ENCODE results near the gene CACNA1I. TPM values are rescaled to one million over a fixed set of nuclear protein-coding genes. Genes with fewer than 3 reads are reported as not detected.
A peak's percentile ranks its signal among the peaks of the same experiment; 100 is the strongest.

CACNA1I gene
- total and polyA plus RNA-seq, 2 donors from 2014 or later = 0.63 TPM; not detected in 1

- no peaks in the 10 kb centered on the region for H3K9me3 ChIP-seq (ENCODE audit: control insufficient read depth in 2 of 3, insufficient read depth in 1 of 3, low read length in 3 of 3)
- FAIRE-seq = no peak
- intact Hi-C loops (cut with DNase I) = no loop called here
- H3K4me1 ChIP-seq (ENCODE audit: control insufficient read depth in 2 of 3, insufficient read depth in 2 of 3, low read depth in 1 of 3, low read length in 3 of 3) = no peaks in the 10 kb centered on the region
- H3K9ac ChIP-seq (ENCODE audit: low read length in 3 of 3) = no peak overlapping the region
- no peak for TF ChIP-seq CTCF (IDR thresholded peaks at IDR 0.05; ENCODE audit: borderline replicate concordance, extremely low read depth, insufficient read depth)
- H3K4me3 ChIP-seq (ENCODE audit: low read length in 3 of 3) = no peak overlapping the region
- peaks cover 6% of the 10 kb centered on the region for H3K27me3 ChIP-seq (ENCODE audit: control insufficient read depth, insufficient read depth, low read length)
- H3K27ac ChIP-seq (ENCODE audit: low read depth in 2 of 2, low read length in 2 of 2) = no peak overlapping the region
- no peak for DNase-seq
- no peaks in the 10 kb centered on the region for H3K36me3 ChIP-seq (ENCODE audit: control insufficient read depth in 2 of 3, insufficient read depth in 3 of 3, low read length in 3 of 3)
These were observed 17.1 kb upstream of the CACNA1I start for GRCh38 chr22:39553429-39553828.

- Histone ChIP-seq H3K4me1 (ENCODE audit: control insufficient read depth in 2 of 3, insufficient read depth in 2 of 3, low read depth in 1 of 3, low read length in 3 of 3) (no peaks in the 10 kb centered on the region), H3K9me3 (ENCODE audit: control insufficient read depth in 2 of 3, insufficient read depth in 1 of 3, low read length in 3 of 3) (no peaks in the 10 kb centered on the region), H3K36me3 (ENCODE audit: control insufficient read depth in 2 of 3, insufficient read depth in 3 of 3, low read length in 3 of 3) (no peaks in the 10 kb centered on the region), H3K27ac (ENCODE audit: low read depth in 2 of 2, low read length in 2 of 2) (no peak overlapping the region), H3K9ac (ENCODE audit: low read length in 3 of 3) (no peak overlapping the region), H3K4me3 (ENCODE audit: low read length in 3 of 3) (no peak overlapping the region), H3K27me3 (ENCODE audit: control insufficient read depth, insufficient read depth, low read length) (peaks cover 6% of the 10 kb centered on the region)
- no peak for FAIRE-seq
- TF ChIP-seq CTCF (IDR thresholded peaks at IDR 0.05; ENCODE audit: borderline replicate concordance, extremely low read depth, insufficient read depth) = no peak
- intact Hi-C loops (cut with DNase I) = no loop called here
- DNase-seq = no peak
These were observed 16.4 kb upstream of the CACNA1I start for GRCh38 chr22:39554151-39554550.

GRCh38 chr22:39556970-39557841, 13.3 kb upstream of the CACNA1I start:
- no peak for TF ChIP-seq CTCF (IDR thresholded peaks at IDR 0.05; ENCODE audit: borderline replicate concordance, extremely low read depth, insufficient read depth)
- Histone ChIP-seq H3K4me1 (ENCODE audit: control insufficient read depth in 2 of 3, insufficient read depth in 2 of 3, low read depth in 1 of 3, low read length in 3 of 3) (no peaks in the 10 kb centered on the region), H3K4me3 (ENCODE audit: low read length in 3 of 3) (no peak overlapping the region), H3K27ac (ENCODE audit: low read depth in 2 of 2, low read length in 2 of 2) (no peak overlapping the region), H3K27me3 (ENCODE audit: control insufficient read depth, insufficient read depth, low read length) (peaks cover 6% of the 10 kb centered on the region), H3K36me3 (ENCODE audit: control insufficient read depth in 2 of 3, insufficient read depth in 3 of 3, low read length in 3 of 3) (no peaks in the 10 kb centered on the region), H3K9ac (ENCODE audit: low read length in 3 of 3) (no peak overlapping the region), H3K9me3 (ENCODE audit: control insufficient read depth in 2 of 3, insufficient read depth in 1 of 3, low read length in 3 of 3) (no peaks in the 10 kb centered on the region)
- FAIRE-seq (no peak), DNase-seq (peak in 3 of 5 donors; percentile 25 to 48 (median 35))
- intact Hi-C loops (cut with DNase I) = no loop called here
